ENCODE results near the gene SOX9. TPM values are rescaled to one million over a fixed set of nuclear protein-coding genes. Genes with fewer than 3 reads are reported as not detected.

SOX9 gene
- total and polyA plus RNA-seq, 9 donors: 0.10 to 21.6 (median 1.6) TPM; not detected in 1

GRCh38 chr17:72173499-72174116 lies 52.8 kb downstream of the SOX9 start:
- DNase-seq: no peak
- H3K9me3 ChIP-seq: no peaks in the 10 kb centered on the region
- no peaks in the 10 kb centered on the region for H3K4me1 ChIP-seq (ENCODE audit: insufficient read depth)
- intact Hi-C loops (cut with DNase I): no loop called here
- no peak overlapping the region for H3K4me3 ChIP-seq
- H3K27me3 ChIP-seq: no peaks in the 10 kb centered on the region
- no peaks in the 10 kb centered on the region for H3K36me3 ChIP-seq
- no peak for TF ChIP-seq EP300 (IDR thresholded peaks at IDR 0.05)
- no peak for TF ChIP-seq CTCF (IDR thresholded peaks at IDR 0.05)
- TF ChIP-seq POLR2A (IDR thresholded peaks at IDR 0.05): no peak
- WGBS, 3 donors: 65 to 70% (median 66%) methylated on average over 9 of the region's 9 CpGs
- no peak overlapping the region for H3K27ac ChIP-seq

- no peak for DNase-seq
- TF ChIP-seq CTCF (IDR thresholded peaks at IDR 0.05): no peak
- TF ChIP-seq POLR2A (IDR thresholded peaks at IDR 0.05): no peak
- no peak for TF ChIP-seq EP300 (IDR thresholded peaks at IDR 0.05)
- H3K27ac ChIP-seq: no peak overlapping the region
- H3K4me1 ChIP-seq (ENCODE audit: insufficient read depth): no peaks in the 10 kb centered on the region
- no peak overlapping the region for H3K4me3 ChIP-seq
- no peaks in the 10 kb centered on the region for H3K9me3 ChIP-seq
- intact Hi-C loops (cut with DNase I): no loop called here
- no peaks in the 10 kb centered on the region for H3K36me3 ChIP-seq
- H3K27me3 ChIP-seq: no peaks in the 10 kb centered on the region
- WGBS, 3 donors: 81 to 92% (median 82%) methylated on average over 4 of the region's 4 CpGs
Observed at GRCh38 chr17:72175263-72175662, 54.4 kb downstream of the SOX9 start.
